Mucosa of descending colon (tissue), 3 donors: Measurements from ENCODE around the gene SEC61A2. TPM values are rescaled to one million over a fixed set of nuclear protein-coding genes. Genes with fewer than 3 reads are reported as not detected.

Source experiments
- ATAC-seq: fragments of 200-7000 bp; cut with Tn5 transposase; one replicate; pipeline ENCODE4 v1.9.1; 2020; ENCODE audit warnings: mild to moderate bottlenecking, moderate library complexity
- DNase-seq, 3 donors: peaks; one replicate each; pipeline ENCODE4 v3.0.0-alpha.2; 2020
- H3K36me3 ChIP-seq: fragments of 200-600 bp; one replicate; pipeline ENCODE4 v1.8.0; 2021; ENCODE audit warnings: low read depth, mild to moderate bottlenecking
- H3K4me1 ChIP-seq: fragments of 200-600 bp; one replicate; pipeline ENCODE4 v1.8.0; 2021; ENCODE audit warnings: low read depth, mild to moderate bottlenecking
- H3K4me3 ChIP-seq: fragments of 200-600 bp; one replicate; pipeline ENCODE4 v1.8.0; 2021; ENCODE audit warnings: mild to moderate bottlenecking
- H3K9me3 ChIP-seq: fragments of 200-600 bp; one replicate; pipeline ENCODE4 v1.8.0; 2021; ENCODE audit warnings: mild to moderate bottlenecking
- intact Hi-C, 2 donors: fragments of 100-400 bp; cut with DNase I in 1 of 2; cut with micrococcal nuclease in 1 of 2; formaldehyde crosslinking; loops; one replicate each; pipeline versions ENCODE4 v1.11.0 to v1.11.1; 2022; cut with DNase I, micrococcal nuclease
- total RNA-seq, 3 donors: library from RNA; stranded (reverse); fragmentation: NEBNext Ultra II Directional in 2 of 3; extraction: Animal tissue kit (Norgen Biotek cat#: 25700) in 2 of 3; gene quantifications; one replicate each; pipeline versions ENCODE4 v1.2.1 to v1.2.4, GENCODE V29; 2021 to 2023
- TF ChIP-seq, protein P1 (sequence below): fragments of 200-600 bp; IDR thresholded peaks from one replicate; pipeline ENCODE4 v1.8.0; 2022; ENCODE audit warnings: antibody characterized with exemption, mild to moderate bottlenecking
- donor health status: DM: no; HTN: no; CAD: no; lungs with moderate emphysema.
- donor health status: DM: no; HTN: no; CAD: no.
- donor health status: DM: no; HTN: yes; CAD: no.

The SEC61A2 gene
- total RNA-seq, 3 donors from 2014 or later = 4.9 to 6.5 (median 5.0) TPM

DNA sequence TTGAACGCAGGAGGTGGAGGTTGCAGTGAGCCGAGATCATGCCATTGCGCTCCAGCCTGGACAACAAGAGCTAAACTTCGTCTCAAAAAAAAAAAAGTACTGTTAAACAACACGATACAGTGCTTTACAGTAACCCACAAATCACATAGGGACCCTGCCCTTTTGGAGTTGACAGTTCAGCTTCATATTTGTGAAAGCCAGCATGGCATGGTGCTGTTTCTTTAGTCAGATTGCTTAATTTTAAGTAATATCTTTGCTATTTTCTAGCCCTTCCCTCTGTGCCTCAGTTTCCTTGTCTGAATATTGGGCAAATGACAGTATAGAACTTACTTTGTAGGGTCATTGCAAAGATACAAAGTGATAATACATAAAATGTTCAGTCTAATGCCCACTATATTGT lies 71.4 kb downstream of the SEC61A2 start:
- no peaks in the 10 kb centered on the region for H3K36me3 ChIP-seq
- ATAC-seq = no peak

DNA sequence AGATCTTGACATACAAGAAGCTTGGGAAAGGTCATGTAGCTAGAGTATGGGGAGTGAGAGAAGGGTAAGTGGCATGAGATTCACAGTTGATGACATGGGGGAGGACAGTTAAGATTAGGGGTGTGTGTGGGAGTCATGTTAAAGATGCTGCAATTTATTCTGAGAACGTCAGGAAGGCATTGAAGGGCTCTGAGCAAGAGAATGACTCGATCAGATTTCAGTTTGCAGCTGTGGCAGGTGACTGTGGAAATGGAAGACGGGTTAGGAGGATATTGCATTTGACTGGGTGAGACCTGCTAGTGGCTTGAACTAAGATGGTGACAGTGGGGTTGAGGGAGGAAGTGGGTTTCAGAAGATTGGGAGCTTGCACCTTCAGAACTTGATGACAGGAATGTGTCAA lies 72.1 kb downstream of the SEC61A2 start:
- TF ChIP-seq, protein P1, sequence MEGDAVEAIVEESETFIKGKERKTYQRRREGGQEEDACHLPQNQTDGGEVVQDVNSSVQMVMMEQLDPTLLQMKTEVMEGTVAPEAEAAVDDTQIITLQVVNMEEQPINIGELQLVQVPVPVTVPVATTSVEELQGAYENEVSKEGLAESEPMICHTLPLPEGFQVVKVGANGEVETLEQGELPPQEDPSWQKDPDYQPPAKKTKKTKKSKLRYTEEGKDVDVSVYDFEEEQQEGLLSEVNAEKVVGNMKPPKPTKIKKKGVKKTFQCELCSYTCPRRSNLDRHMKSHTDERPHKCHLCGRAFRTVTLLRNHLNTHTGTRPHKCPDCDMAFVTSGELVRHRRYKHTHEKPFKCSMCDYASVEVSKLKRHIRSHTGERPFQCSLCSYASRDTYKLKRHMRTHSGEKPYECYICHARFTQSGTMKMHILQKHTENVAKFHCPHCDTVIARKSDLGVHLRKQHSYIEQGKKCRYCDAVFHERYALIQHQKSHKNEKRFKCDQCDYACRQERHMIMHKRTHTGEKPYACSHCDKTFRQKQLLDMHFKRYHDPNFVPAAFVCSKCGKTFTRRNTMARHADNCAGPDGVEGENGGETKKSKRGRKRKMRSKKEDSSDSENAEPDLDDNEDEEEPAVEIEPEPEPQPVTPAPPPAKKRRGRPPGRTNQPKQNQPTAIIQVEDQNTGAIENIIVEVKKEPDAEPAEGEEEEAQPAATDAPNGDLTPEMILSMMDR = no peak
- Histone ChIP-seq H3K4me1 (peaks cover 13% of the 10 kb centered on the region), H3K4me3 (no peak overlapping the region), H3K9me3 (no peaks in the 10 kb centered on the region), H3K36me3 (no peaks in the 10 kb centered on the region)
- ATAC-seq (no peak), DNase-seq (no peak)
- intact Hi-C loops = no loop called here

More for the DNA sequence above, 71.4 kb downstream of the SEC61A2 start:
- DNase-seq = no peak
- TF ChIP-seq, protein P1 = no peak
- Histone ChIP-seq H3K4me3 (no peak overlapping the region), H3K4me1 (peaks cover 13% of the 10 kb centered on the region), H3K9me3 (no peaks in the 10 kb centered on the region)
- intact Hi-C loops = no loop called here

DNA sequence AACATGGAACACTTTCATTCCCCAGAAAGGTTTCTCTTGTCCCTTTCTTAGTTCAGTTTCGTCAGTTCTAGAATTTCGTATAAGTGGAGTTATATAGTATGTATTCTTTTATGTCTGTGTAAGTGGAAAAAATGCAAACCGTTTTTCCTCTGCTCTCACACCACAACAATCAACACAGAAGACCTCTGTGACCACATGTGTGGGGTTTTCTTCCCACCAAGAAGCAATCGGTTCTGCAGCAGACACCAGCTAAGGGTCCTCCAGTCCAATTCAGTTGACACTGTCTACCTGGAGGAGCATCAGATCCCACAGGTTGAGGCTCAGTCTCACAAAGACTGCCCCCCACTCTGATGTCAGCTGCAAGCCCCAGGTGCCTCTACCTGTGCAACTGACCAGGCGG lies 72.7 kb downstream of the SEC61A2 start:
- intact Hi-C loops = no loop called here
- no peaks in the 10 kb centered on the region for H3K9me3 ChIP-seq
- no peak for DNase-seq
- H3K36me3 ChIP-seq = no peaks in the 10 kb centered on the region
- H3K4me3 ChIP-seq = no peak overlapping the region
- TF ChIP-seq, protein P1 = no peak
- ATAC-seq = no peak
- H3K4me1 ChIP-seq = peaks cover 8% of the 10 kb centered on the region

DNA sequence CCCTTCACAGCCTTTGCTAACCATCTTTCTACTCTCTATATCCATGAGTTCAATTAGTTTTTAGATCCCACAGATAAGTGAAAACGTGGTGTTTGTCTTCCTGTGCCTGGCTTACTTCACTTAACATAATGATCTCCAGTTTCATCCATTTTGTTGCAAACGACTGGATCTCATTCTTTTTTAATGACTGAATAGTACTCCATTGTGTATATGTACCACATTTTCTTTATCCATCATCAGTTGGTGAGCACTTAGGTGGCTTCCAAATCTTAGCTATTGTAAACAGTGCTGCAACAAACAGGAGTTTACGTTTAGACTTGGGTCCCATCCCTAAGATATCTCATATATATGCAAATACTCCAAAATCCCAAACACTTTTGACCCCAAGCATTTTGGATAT lies 75.6 kb downstream of the SEC61A2 start:
- ATAC-seq (no peak), DNase-seq (no peak)
- intact Hi-C loops = no loop called here
- Histone ChIP-seq H3K9me3 (no peaks in the 10 kb centered on the region), H3K4me3 (no peak overlapping the region), H3K4me1 (no peaks in the 10 kb centered on the region), H3K36me3 (no peaks in the 10 kb centered on the region)
- TF ChIP-seq, protein P1 = no peak

DNA sequence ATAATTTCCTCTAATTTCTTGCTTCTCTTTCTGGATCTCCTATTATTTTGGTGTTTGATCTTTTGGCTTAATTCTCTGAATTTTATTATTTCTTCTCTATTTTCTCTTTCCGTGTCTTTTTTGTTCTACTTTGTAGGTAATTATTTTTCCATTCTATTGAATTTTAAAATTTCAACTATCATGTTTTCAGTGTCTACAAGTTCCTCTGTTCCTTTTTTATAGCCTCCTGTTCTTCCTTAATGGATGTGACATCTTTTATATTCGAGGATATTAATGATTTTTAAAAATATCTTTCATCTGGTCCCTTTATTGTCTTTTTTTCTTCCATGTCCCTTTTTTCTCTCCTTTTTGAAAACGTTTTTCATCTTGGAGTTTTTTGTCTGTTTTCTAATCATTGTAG lies 77.6 kb downstream of the SEC61A2 start:
- Histone ChIP-seq H3K4me3 (no peak overlapping the region), H3K4me1 (no peaks in the 10 kb centered on the region), H3K36me3 (no peaks in the 10 kb centered on the region), H3K9me3 (no peaks in the 10 kb centered on the region)
- intact Hi-C loops = no loop called here
- no peak for DNase-seq
- TF ChIP-seq, protein P1 = no peak
- no peak for ATAC-seq

DNA sequence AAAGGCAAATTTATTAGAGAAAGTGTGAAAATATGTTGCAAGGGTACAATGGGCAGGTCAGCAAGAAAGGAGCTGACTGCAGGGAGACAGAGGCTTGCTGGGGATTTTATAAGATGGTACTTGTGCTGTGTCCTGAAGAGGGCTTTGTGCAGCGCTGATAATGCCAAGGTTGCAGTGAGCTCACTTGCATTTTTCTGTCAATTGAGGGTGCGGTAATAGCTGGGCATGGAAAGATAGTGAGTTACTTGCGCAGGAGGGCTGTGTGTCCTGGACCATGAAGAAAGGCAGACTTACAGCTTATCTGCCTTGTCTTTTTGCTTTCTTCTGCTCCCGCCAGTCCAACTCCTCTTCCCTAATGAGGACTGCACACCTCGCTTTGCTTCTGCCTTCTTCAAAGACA lies 79.0 kb downstream of the SEC61A2 start:
- no peak for ATAC-seq
- Histone ChIP-seq H3K9me3 (no peaks in the 10 kb centered on the region), H3K4me1 (no peaks in the 10 kb centered on the region), H3K4me3 (no peak overlapping the region), H3K36me3 (no peaks in the 10 kb centered on the region)
- DNase-seq = no peak
- intact Hi-C loops = no loop called here
- TF ChIP-seq, protein P1 = no peak
